ENCODE measurements around the gene SH3RF1. TPM values are rescaled to one million over a fixed set of nuclear protein-coding genes. Genes with fewer than 3 reads are reported as not detected.

SH3RF1 gene
- total RNA-seq, 1 donor from 2014 or later, result 33.8 TPM

- peak; percentile 46 for ATAC-seq
- no peak for DNase-seq
- H3K36me3 ChIP-seq, result no peaks in the 10 kb centered on the region
- H3K9me3 ChIP-seq, result no peaks in the 10 kb centered on the region
- peak overlapping the region; percentile 72 for H3K27ac ChIP-seq
- H3K4me1 ChIP-seq, result peaks cover 17% of the 10 kb centered on the region
- H3K4me3 ChIP-seq, result no peak overlapping the region
- no peak for TF ChIP-seq CTCF (IDR thresholded peaks at IDR 0.05)
- no peaks in the 10 kb centered on the region for H3K27me3 ChIP-seq
- intact Hi-C loops (cut with DNase I), result no loop called here
Observed at GRCh38 chr4:169059306-169060211, 211.2 kb downstream of the SH3RF1 start.

- ATAC-seq (no peak), DNase-seq (no peak)
- Histone ChIP-seq H3K9me3 (no peaks in the 10 kb centered on the region), H3K4me3 (no peak overlapping the region), H3K4me1 (peaks cover 17% of the 10 kb centered on the region), H3K36me3 (no peaks in the 10 kb centered on the region), H3K27me3 (no peaks in the 10 kb centered on the region), H3K27ac (no peak overlapping the region)
- TF ChIP-seq CTCF (IDR thresholded peaks at IDR 0.05), result no peak
- intact Hi-C loops (cut with DNase I), result no loop called here
Observed at GRCh38 chr4:169058312-169058711, 212.4 kb downstream of the SH3RF1 start.

- intact Hi-C loops (cut with DNase I), result no loop called here
- TF ChIP-seq CTCF (IDR thresholded peaks at IDR 0.05), result no peak
- Histone ChIP-seq H3K36me3 (no peaks in the 10 kb centered on the region), H3K4me1 (peaks cover 10% of the 10 kb centered on the region), H3K9me3 (no peaks in the 10 kb centered on the region), H3K4me3 (no peak overlapping the region), H3K27me3 (no peaks in the 10 kb centered on the region), H3K27ac (no peak overlapping the region)
- no peak for DNase-seq
- no peak for ATAC-seq
Observed at GRCh38 chr4:169054879-169055278, 215.9 kb downstream of the SH3RF1 start.

- Histone ChIP-seq H3K4me3 (no peak overlapping the region), H3K36me3 (no peaks in the 10 kb centered on the region), H3K9me3 (no peaks in the 10 kb centered on the region), H3K27me3 (no peaks in the 10 kb centered on the region), H3K4me1 (peaks cover 10% of the 10 kb centered on the region), H3K27ac (no peak overlapping the region)
- ATAC-seq (no peak), DNase-seq (no peak)
- TF ChIP-seq CTCF (IDR thresholded peaks at IDR 0.05), result no peak
- intact Hi-C loops (cut with DNase I), result no loop called here
Observed at GRCh38 chr4:169052594-169052945, 218.2 kb downstream of the SH3RF1 start.

- Histone ChIP-seq H3K27me3 (no peaks in the 10 kb centered on the region), H3K9me3 (no peaks in the 10 kb centered on the region), H3K4me1 (peaks cover 10% of the 10 kb centered on the region), H3K4me3 (no peak overlapping the region), H3K36me3 (no peaks in the 10 kb centered on the region), H3K27ac (no peak overlapping the region)
- intact Hi-C loops (cut with DNase I), result no loop called here
- TF ChIP-seq CTCF (IDR thresholded peaks at IDR 0.05), result no peak
- DNase-seq (no peak), ATAC-seq (peak; percentile 56)
Observed at GRCh38 chr4:169051761-169052593, 218.8 kb downstream of the SH3RF1 start.

Measured in upper lobe of right lung (tissue), 1 donor.